ENCODE data around the gene IGF1R. TPM values are rescaled to one million over a fixed set of nuclear protein-coding genes. Genes with fewer than 3 reads are reported as not detected.

The IGF1R gene
- total RNA-seq, 1 donor from 2014 or later: 97.7 TPM

- Histone ChIP-seq H3K9me3 (no peaks in the 10 kb centered on the region), H3K27ac (no peak overlapping the region), H3K4me3 (no peak overlapping the region), H3K27me3 (no peaks in the 10 kb centered on the region), H3K4me1 (peaks cover 10% of the 10 kb centered on the region), H3K36me3 (no peaks in the 10 kb centered on the region)
- TF ChIP-seq POLR2AphosphoS5 (IDR thresholded peaks at IDR 0.05; ENCODE audit: insufficient read depth in 1 of 2, low read depth in 1 of 2) (no peak), POLR2A (IDR thresholded peaks at IDR 0.05) (no peak)
- TF ChIP-seq, protein P1, sequence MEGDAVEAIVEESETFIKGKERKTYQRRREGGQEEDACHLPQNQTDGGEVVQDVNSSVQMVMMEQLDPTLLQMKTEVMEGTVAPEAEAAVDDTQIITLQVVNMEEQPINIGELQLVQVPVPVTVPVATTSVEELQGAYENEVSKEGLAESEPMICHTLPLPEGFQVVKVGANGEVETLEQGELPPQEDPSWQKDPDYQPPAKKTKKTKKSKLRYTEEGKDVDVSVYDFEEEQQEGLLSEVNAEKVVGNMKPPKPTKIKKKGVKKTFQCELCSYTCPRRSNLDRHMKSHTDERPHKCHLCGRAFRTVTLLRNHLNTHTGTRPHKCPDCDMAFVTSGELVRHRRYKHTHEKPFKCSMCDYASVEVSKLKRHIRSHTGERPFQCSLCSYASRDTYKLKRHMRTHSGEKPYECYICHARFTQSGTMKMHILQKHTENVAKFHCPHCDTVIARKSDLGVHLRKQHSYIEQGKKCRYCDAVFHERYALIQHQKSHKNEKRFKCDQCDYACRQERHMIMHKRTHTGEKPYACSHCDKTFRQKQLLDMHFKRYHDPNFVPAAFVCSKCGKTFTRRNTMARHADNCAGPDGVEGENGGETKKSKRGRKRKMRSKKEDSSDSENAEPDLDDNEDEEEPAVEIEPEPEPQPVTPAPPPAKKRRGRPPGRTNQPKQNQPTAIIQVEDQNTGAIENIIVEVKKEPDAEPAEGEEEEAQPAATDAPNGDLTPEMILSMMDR (IDR thresholded peaks at IDR 0.05): no peak
- intact Hi-C loops (cut with DNase I): no loop called here
- no peak for DNase-seq (ENCODE audit: extremely low spot score in 2 of 2)
Observed at GRCh38 chr15:99010768-99011167, 362.4 kb downstream of the IGF1R start.

Small RNA genes lying within 50 kb of the gene (microRNA-seq; reads per million reads assigned to microRNA genes)
- not detected for gene MIR4714 (ENCODE audit: borderline number of aligned reads, borderline replicate concordance)

Small RNA genes lying within 50 kb of the gene (small RNA-seq; reads per million reads assigned to genes)
- not detected for gene MIR4714
